ENCODE results near the gene PLA2R1. TPM values are rescaled to one million over a fixed set of nuclear protein-coding genes. Genes with fewer than 3 reads are reported as not detected.

The PLA2R1 gene
- total RNA-seq, 1 experiment from 2014 or later = 2.3 TPM

GRCh38 chr2:159910951-159911350 is 151.5 kb downstream of the PLA2R1 start:
- no peaks in the 10 kb centered on the region for H3K9me3 ChIP-seq (replicated peaks)
- no peak for DNase-seq (ENCODE audit: low read depth in 1 of 2, low spot score in 2 of 2)
- H3K27me3 ChIP-seq (replicated peaks) = no peaks in the 10 kb centered on the region; the same call in 1 of the 2 replicates
- H3K4me3 ChIP-seq = no peak overlapping the region
- no peaks in the 10 kb centered on the region for H3K36me3 ChIP-seq
- no peak overlapping the region for H3K27ac ChIP-seq
- no peaks in the 10 kb centered on the region for H3K4me1 ChIP-seq (replicated peaks)

- no peaks in the 10 kb centered on the region for H3K36me3 ChIP-seq
- H3K4me3 ChIP-seq = no peak overlapping the region
- no peaks in the 10 kb centered on the region for H3K4me1 ChIP-seq (replicated peaks)
- no peak for DNase-seq (ENCODE audit: low read depth in 1 of 2, low spot score in 2 of 2)
- no peaks in the 10 kb centered on the region; the same call in 1 of the 2 replicates for H3K27me3 ChIP-seq (replicated peaks)
- no peak overlapping the region for H3K27ac ChIP-seq
- no peaks in the 10 kb centered on the region for H3K9me3 ChIP-seq (replicated peaks)
Measured at GRCh38 chr2:159908623-159909022, 153.8 kb downstream of the PLA2R1 start.

GRCh38 chr2:159907909-159908308 is 154.5 kb downstream of the PLA2R1 start:
- Histone ChIP-seq H3K27ac (no peak overlapping the region), H3K36me3 (no peaks in the 10 kb centered on the region), H3K4me1 (replicated peaks) (no peaks in the 10 kb centered on the region), H3K9me3 (replicated peaks) (no peaks in the 10 kb centered on the region), H3K27me3 (replicated peaks) (no peaks in the 10 kb centered on the region; the same call in 1 of the 2 replicates), H3K4me3 (no peak overlapping the region)
- DNase-seq (ENCODE audit: low read depth in 1 of 2, low spot score in 2 of 2) = no peak

DNA sequence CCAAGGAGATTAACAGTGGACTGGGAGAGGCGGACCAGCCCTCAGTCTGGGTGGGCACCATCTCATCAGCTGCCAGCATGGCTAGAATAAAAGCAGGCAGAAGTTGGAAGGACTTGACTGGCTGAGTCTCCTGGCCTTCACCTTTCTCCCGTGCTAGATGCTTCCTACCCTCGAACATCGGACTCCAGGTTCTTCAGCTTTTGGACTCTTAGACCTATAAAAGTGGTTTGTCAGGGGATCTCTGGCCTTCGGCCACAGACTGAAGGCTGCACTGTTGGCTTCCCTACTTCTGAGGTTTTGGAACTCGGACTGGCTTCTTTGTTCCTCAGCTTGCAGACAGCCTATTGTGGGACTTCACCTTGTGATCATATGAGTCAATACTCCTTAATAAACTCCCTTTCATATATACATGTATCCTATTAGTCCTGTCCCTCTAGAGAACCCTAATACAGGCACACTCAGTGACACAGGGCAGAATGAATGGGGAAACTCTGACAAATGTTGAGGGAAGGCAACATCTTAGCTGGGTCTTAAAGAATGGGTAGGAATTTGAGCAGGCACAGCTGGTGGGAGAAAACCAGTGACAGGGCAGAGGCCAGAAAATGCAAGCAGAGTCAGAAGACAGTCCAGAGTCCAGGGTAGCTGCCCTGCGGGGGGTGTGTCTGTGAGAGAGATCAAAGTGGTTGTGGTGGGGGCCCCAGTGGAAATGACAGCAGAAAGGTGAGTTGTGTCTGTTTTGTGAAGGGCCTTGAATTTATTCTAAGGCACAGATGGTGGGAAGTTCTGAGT is 156.3 kb downstream of the PLA2R1 start:
- Histone ChIP-seq H3K27me3 (replicated peaks) (no peaks in the 10 kb centered on the region; the same call in 1 of the 2 replicates), H3K4me1 (replicated peaks) (no peaks in the 10 kb centered on the region), H3K9me3 (replicated peaks) (no peaks in the 10 kb centered on the region), H3K27ac (no peak overlapping the region), H3K4me3 (no peak overlapping the region), H3K36me3 (no peaks in the 10 kb centered on the region)
- no peak for DNase-seq (ENCODE audit: low read depth in 1 of 2, low spot score in 2 of 2)

- Histone ChIP-seq H3K27me3 (replicated peaks) (peaks cover 6% of the 10 kb centered on the region; the same call in 1 of the 2 replicates), H3K4me3 (no peak overlapping the region), H3K27ac (no peak overlapping the region), H3K4me1 (replicated peaks) (no peaks in the 10 kb centered on the region), H3K9me3 (replicated peaks) (no peaks in the 10 kb centered on the region), H3K36me3 (no peaks in the 10 kb centered on the region)
- DNase-seq (ENCODE audit: low read depth in 1 of 2, low spot score in 2 of 2) = no peak
Measured at GRCh38 chr2:159904959-159905305, 157.5 kb downstream of the PLA2R1 start.

GRCh38 chr2:159904127-159904958 is 158.1 kb downstream of the PLA2R1 start, which contains the start of gene LY75:
Gene LY75, minus strand, starts transcription at chr2:159904756.
- peaks cover 6% of the 10 kb centered on the region; the same call in 1 of the 2 replicates for H3K27me3 ChIP-seq (replicated peaks)
- no peaks in the 10 kb centered on the region for H3K36me3 ChIP-seq
- H3K9me3 ChIP-seq (replicated peaks) = no peaks in the 10 kb centered on the region
- H3K4me1 ChIP-seq (replicated peaks) = no peaks in the 10 kb centered on the region
- H3K27ac ChIP-seq = no peak within 1 kb of the TSS
- H3K4me3 ChIP-seq = no peak within 1 kb of the TSS
- DNase-seq (ENCODE audit: low read depth in 1 of 2, low spot score in 2 of 2) = no peak

DNA sequence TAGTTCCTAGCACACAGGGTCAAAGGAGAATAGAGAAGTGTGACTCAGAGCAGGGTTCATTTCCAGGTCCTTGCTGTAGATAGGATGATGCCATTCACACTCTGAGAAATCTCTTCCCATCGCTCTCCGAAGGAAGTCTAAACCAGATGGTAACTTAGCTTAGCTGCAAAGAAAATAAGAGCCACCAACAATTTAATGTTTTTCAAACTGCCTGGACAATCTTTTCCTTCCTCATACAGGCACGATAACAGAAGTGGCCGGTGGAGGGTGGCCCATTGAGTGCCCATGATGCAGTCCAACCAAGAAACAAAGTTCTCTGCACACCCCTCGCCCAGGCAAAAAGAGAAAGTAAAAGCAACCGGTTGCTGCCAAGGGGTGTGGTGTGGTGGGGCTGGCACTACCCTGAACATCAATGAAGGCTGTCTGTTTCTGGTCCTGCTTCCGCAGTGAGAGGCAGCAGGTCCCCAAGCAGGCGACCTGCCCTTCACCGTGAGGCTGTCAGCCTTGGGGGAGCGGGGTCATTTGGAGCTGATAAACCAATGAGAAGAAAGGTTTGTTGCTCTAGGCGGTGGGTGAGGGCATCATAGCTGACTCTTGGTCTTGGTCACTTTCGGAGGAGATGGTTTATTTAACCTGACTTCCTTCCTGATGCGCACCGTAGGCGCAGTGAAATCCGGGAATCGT is 158.8 kb downstream of the PLA2R1 start:
- Histone ChIP-seq H3K4me1 (replicated peaks) (no peaks in the 10 kb centered on the region), H3K4me3 (no peak overlapping the region)
- no peak for DNase-seq (ENCODE audit: low read depth in 1 of 2, low spot score in 2 of 2)

GRCh38 chr2:159902722-159903121 is 159.7 kb downstream of the PLA2R1 start:
- no peaks in the 10 kb centered on the region for H3K36me3 ChIP-seq
- H3K27me3 ChIP-seq (replicated peaks) = 0 out of 2 replicates have a peak, but pooled peaks cover 6% of the 10 kb centered on the region
- no peak for DNase-seq (ENCODE audit: low read depth in 1 of 2, low spot score in 2 of 2)
- no peaks in the 10 kb centered on the region for H3K9me3 ChIP-seq (replicated peaks)
- H3K27ac ChIP-seq = no peak overlapping the region
- no peak overlapping the region for H3K4me3 ChIP-seq
- no peaks in the 10 kb centered on the region for H3K4me1 ChIP-seq (replicated peaks)

More for the DNA sequence above, 158.8 kb downstream of the PLA2R1 start:
- H3K27ac ChIP-seq = no peak overlapping the region
- H3K36me3 ChIP-seq = no peaks in the 10 kb centered on the region
- H3K27me3 ChIP-seq (replicated peaks) = 0 out of 2 replicates have a peak, but pooled peaks cover 6% of the 10 kb centered on the region
- H3K9me3 ChIP-seq (replicated peaks) = no peaks in the 10 kb centered on the region

- no peak for DNase-seq (ENCODE audit: low read depth in 1 of 2, low spot score in 2 of 2)
- H3K4me1 ChIP-seq (replicated peaks) = no peaks in the 10 kb centered on the region
- peaks cover 19% of the 10 kb centered on the region; the same call in 1 of the 2 replicates for H3K27me3 ChIP-seq (replicated peaks)
- no peaks in the 10 kb centered on the region for H3K9me3 ChIP-seq (replicated peaks)
- no peak overlapping the region for H3K4me3 ChIP-seq
- no peaks in the 10 kb centered on the region for H3K36me3 ChIP-seq
- no peak overlapping the region for H3K27ac ChIP-seq
Measured at GRCh38 chr2:159900343-159900742, 162.1 kb downstream of the PLA2R1 start.

- Histone ChIP-seq H3K27ac (no peak overlapping the region), H3K27me3 (replicated peaks) (peaks cover 19% of the 10 kb centered on the region; the same call in 1 of the 2 replicates), H3K4me1 (replicated peaks) (no peaks in the 10 kb centered on the region), H3K9me3 (replicated peaks) (no peaks in the 10 kb centered on the region), H3K4me3 (no peak overlapping the region), H3K36me3 (no peaks in the 10 kb centered on the region)
- DNase-seq (ENCODE audit: low read depth in 1 of 2, low spot score in 2 of 2) = no peak
Measured at GRCh38 chr2:159898441-159898840, 164.0 kb downstream of the PLA2R1 start.

DNA sequence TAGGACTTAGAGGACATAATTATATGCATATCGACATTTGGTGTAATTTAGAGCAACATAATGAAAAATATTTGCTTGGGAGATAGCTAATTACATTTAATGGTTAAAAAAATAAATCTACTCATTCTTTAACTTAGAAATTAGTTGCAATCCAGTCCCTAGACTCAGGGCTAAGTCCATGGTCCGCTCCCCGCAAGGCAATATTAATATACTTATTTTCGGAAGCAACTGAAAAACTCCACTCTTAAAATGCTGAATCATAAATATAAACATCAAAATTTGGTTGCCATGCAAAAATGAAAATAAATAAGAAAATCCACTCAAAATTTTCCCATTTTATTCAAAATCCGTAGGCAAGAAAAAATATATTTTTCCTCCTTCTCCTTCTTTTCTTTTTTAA is 164.7 kb downstream of the PLA2R1 start:
- H3K36me3 ChIP-seq = no peaks in the 10 kb centered on the region
- no peak overlapping the region for H3K4me3 ChIP-seq
- peaks cover 19% of the 10 kb centered on the region; the same call in 1 of the 2 replicates for H3K27me3 ChIP-seq (replicated peaks)
- H3K4me1 ChIP-seq (replicated peaks) = no peaks in the 10 kb centered on the region
- no peaks in the 10 kb centered on the region for H3K9me3 ChIP-seq (replicated peaks)
- no peak overlapping the region for H3K27ac ChIP-seq
- DNase-seq (ENCODE audit: low read depth in 1 of 2, low spot score in 2 of 2) = no peak

- no peak for DNase-seq (ENCODE audit: low read depth in 1 of 2, low spot score in 2 of 2)
- Histone ChIP-seq H3K36me3 (no peaks in the 10 kb centered on the region), H3K4me1 (replicated peaks) (no peaks in the 10 kb centered on the region; the same call in 1 of the 2 replicates), H3K27me3 (replicated peaks) (peaks cover 19% of the 10 kb centered on the region; the same call in 1 of the 2 replicates), H3K4me3 (no peak overlapping the region), H3K9me3 (replicated peaks) (no peaks in the 10 kb centered on the region), H3K27ac (no peak overlapping the region)
Measured at GRCh38 chr2:159897081-159897480, 165.3 kb downstream of the PLA2R1 start.

- Histone ChIP-seq H3K9me3 (replicated peaks) (no peaks in the 10 kb centered on the region), H3K4me1 (replicated peaks) (no peaks in the 10 kb centered on the region; the same call in 1 of the 2 replicates), H3K36me3 (no peaks in the 10 kb centered on the region), H3K27ac (no peak overlapping the region), H3K27me3 (replicated peaks) (peaks cover 18% of the 10 kb centered on the region; the same call in 1 of the 2 replicates), H3K4me3 (no peak overlapping the region)
- DNase-seq (ENCODE audit: low read depth in 1 of 2, low spot score in 2 of 2) = no peak
Measured at GRCh38 chr2:159895258-159896065, 167.0 kb downstream of the PLA2R1 start.
